Endodermal cell (in vitro differentiated cells): ENCODE measurements around the gene GPRIN2. TPM values are rescaled to one million over a fixed set of nuclear protein-coding genes. Genes with fewer than 3 reads are reported as not detected.
"Not testable (repeated sequence)": the region's sequence is repeated elsewhere in the genome, so short reads cannot be mapped to it uniquely, and the experiment has no call there.

ENCODE experiments used
- DNase-seq: peaks from one replicate; pipeline ENCODE4 v3.0.0-alpha.2; 2017
- H3K27ac ChIP-seq: 2 replicates; pipeline ENCODE4 v1.5.1; 2013; ENCODE audit warnings: mild to moderate bottlenecking, low read depth, low read length, moderate library complexity
- H3K27me3 ChIP-seq: 2 replicates; pipeline ENCODE4 v1.6.1; 2013; ENCODE audit warnings: mild to moderate bottlenecking, low read length, moderate library complexity; ENCODE audit not compliant: insufficient read depth, control insufficient read depth, poor library complexity, severe bottlenecking
- H3K36me3 ChIP-seq: 2 replicates; pipeline ENCODE4 v1.7.0; 2013; ENCODE audit warnings: mild to moderate bottlenecking, low read length, moderate library complexity; ENCODE audit not compliant: control insufficient read depth, insufficient read depth
- H3K4me1 ChIP-seq: one replicate; pipeline ENCODE4 v1.7.0; 2013; ENCODE audit warnings: low read length; ENCODE audit not compliant: control insufficient read depth, insufficient read depth
- H3K4me3 ChIP-seq: 2 replicates; pipeline ENCODE4 v1.5.1; 2013; ENCODE audit warnings: mild to moderate bottlenecking, low read length, moderate library complexity
- H3K9ac ChIP-seq: 2 replicates; pipeline ENCODE4 v1.6.1; 2013; ENCODE audit warnings: mild to moderate bottlenecking, low read length, moderate library complexity; ENCODE audit not compliant: poor library complexity, severe bottlenecking; ENCODE audit errors: extremely low read depth
- H3K9me3 ChIP-seq: 2 replicates; pipeline ENCODE4 v1.6.1; 2013; ENCODE audit warnings: mild to moderate bottlenecking, low read length, moderate library complexity; ENCODE audit not compliant: control insufficient read depth
- H3K27ac Mint-ChIP-seq: 2 replicates; pipeline ENCODE4 v1.8.0; 2020; ENCODE audit warnings: mixed read lengths
- H3K27me3 Mint-ChIP-seq: 2 replicates; pipeline ENCODE4 v1.8.0; 2021; ENCODE audit warnings: mild to moderate bottlenecking, mixed read lengths; ENCODE audit not compliant: insufficient read depth
- H3K36me3 Mint-ChIP-seq: 2 replicates; pipeline ENCODE4 v1.8.0; 2020; ENCODE audit warnings: low read depth, mixed read lengths
- H3K4me1 Mint-ChIP-seq: 2 replicates; pipeline ENCODE4 v1.8.0; 2020; ENCODE audit warnings: mixed read lengths
- H3K4me3 Mint-ChIP-seq: 2 replicates; pipeline ENCODE4 v1.8.0; 2020; ENCODE audit warnings: mild to moderate bottlenecking, moderate library complexity, mixed read lengths
- H3K9me3 Mint-ChIP-seq: 2 replicates; pipeline ENCODE4 v1.8.0; 2020; ENCODE audit warnings: mild to moderate bottlenecking, mixed read lengths
- CTCF ChIP-seq: fragments of 200-600 bp; sonication (generic); conservative IDR thresholded peaks from 2 replicates; pipeline ENCODE4 v1.5.0; 2021; ENCODE audit warnings: antibody characterized with exemption, mild to moderate bottlenecking
- WGBS, 2 experiments: methylation state at CpG; one replicate each; pipeline versions ENCODE4 v1.1.5 to v1.1.7; 2013; ENCODE audit warnings: missing lambda C conversion rate in 2 of 2, mixed read lengths in 1 of 2; ENCODE audit not compliant: insufficient coverage in 1 of 2, insufficient read length in 1 of 2; 5-methylcytosine and 5-hydroxymethylcytosine counted together
- total RNA-seq, 2 donors: library from RNA; stranded (reverse); fragmentation: NEBNext Ultra II Directional in 1 of 2; extraction: Animal tissue kit (Norgen Biotek cat#: 25700) in 1 of 2; gene quantifications; 2 replicates in 1 of 2; 3 replicates in 1 of 2; pipeline ENCODE4 v1.2.1, GENCODE V29; 2021

The GPRIN2 gene
- total RNA-seq, 2 donors from 2014 or later, result 16.1 to 25.2 TPM

- Histone ChIP-seq H3K4me1 (no peaks in the 10 kb centered on the region), H3K4me3 (no peak overlapping the region), H3K27ac (no peak overlapping the region), H3K9ac (no peak overlapping the region), H3K9me3 (no peaks in the 10 kb centered on the region), H3K27me3 (no peaks in the 10 kb centered on the region), H3K36me3 (no peaks in the 10 kb centered on the region)
- Mint-ChIP-seq H3K36me3 (no peaks in the 10 kb centered on the region), H3K4me1 (no peaks in the 10 kb centered on the region), H3K27me3 (no peaks in the 10 kb centered on the region), H3K4me3 (no peak overlapping the region), H3K27ac (no peak overlapping the region), H3K9me3 (no peaks in the 10 kb centered on the region)
- WGBS, 2 experiments, result 75 to 84% methylated on average over 6 of the region's 6 CpGs
- peak; percentile 46 for DNase-seq
- no peak for TF ChIP-seq CTCF
These were observed 42.0 kb downstream of the GPRIN2 start for GRCh38 chr10:46514431-46514861.

DNA sequence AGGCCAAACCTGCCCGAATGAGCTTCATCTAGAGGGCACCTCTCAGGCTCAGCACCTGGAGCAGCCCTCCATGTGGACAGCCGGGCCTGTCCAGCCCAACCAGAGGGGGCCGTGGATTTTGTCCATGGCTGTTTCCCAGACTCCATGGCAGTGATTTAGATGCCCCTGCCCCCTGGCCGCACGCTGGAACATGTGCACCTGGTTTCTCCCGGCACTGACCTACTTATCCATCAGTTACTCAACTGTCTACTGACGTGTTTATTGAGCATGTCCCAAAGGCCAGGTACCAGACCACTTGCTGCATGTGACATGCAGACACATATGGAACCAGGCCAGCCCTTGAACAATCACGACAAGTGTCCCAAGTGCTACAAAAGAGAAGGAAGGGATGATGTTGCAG lies 43.1 kb downstream of the GPRIN2 start:
- not testable (repeated sequence) for H3K27me3 Mint-ChIP-seq, H3K27ac Mint-ChIP-seq, DNase-seq, H3K27ac ChIP-seq, H3K9me3 ChIP-seq, H3K4me3 ChIP-seq, H3K9me3 Mint-ChIP-seq, H3K9ac ChIP-seq, H3K36me3 Mint-ChIP-seq, H3K27me3 ChIP-seq, H3K4me1 ChIP-seq, H3K36me3 ChIP-seq, H3K4me3 Mint-ChIP-seq, H3K4me1 Mint-ChIP-seq
- WGBS, 2 experiments, result no CpG with 5 or more reads among the region's 8 CpGs

DNA sequence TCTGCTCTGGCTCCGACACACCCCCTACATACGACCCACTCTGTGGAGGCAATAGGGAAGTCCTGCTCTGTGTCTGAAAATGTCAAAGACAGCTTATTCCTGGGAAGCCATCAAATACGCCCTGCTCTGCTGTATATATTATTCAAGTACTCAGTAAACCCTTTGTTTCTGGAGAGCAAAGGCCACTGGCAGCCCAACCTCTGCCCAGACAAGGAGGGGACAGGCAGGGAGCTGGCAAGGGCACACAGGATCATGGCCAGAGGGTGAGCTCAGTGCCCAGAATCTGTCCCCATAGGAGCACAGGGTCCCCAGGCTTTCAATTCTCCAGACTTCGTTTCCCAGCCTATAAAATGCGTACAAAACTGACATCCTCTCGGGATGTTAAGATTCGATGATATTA lies 43.7 kb downstream of the GPRIN2 start:
- not testable (repeated sequence) for H3K27me3 ChIP-seq, H3K4me1 Mint-ChIP-seq, H3K4me3 ChIP-seq, H3K27me3 Mint-ChIP-seq, H3K27ac Mint-ChIP-seq, H3K36me3 ChIP-seq, H3K36me3 Mint-ChIP-seq, H3K9me3 Mint-ChIP-seq, H3K9me3 ChIP-seq, H3K4me3 Mint-ChIP-seq, H3K9ac ChIP-seq, H3K4me1 ChIP-seq, DNase-seq, H3K27ac ChIP-seq
- WGBS, 2 experiments, result no CpG with 5 or more reads among the region's 7 CpGs

- not testable (repeated sequence) for H3K4me1 ChIP-seq, H3K27me3 ChIP-seq, H3K27ac ChIP-seq, H3K27ac Mint-ChIP-seq, H3K4me3 Mint-ChIP-seq, H3K9me3 Mint-ChIP-seq, H3K4me1 Mint-ChIP-seq, DNase-seq, H3K36me3 Mint-ChIP-seq, H3K4me3 ChIP-seq, H3K9me3 ChIP-seq, H3K27me3 Mint-ChIP-seq, H3K36me3 ChIP-seq, H3K9ac ChIP-seq
- WGBS, 2 experiments, result no CpG with 5 or more reads among the region's 5 CpGs
These were observed 44.5 kb downstream of the GPRIN2 start for GRCh38 chr10:46512002-46512401.

Other genes with a start within 250 kb of the GPRIN2 start
- not detected for gene ANXA8L1, start 180.9 kb downstream of the GPRIN2 start, total RNA-seq
- gene NPY4R, start 90.7 kb downstream of the GPRIN2 start, total RNA-seq, result under 1 TPM; 0.24 to 0.49 TPM
- gene SYT15, start 22.5 kb upstream of the GPRIN2 start, total RNA-seq, result 1 to 10 TPM; 1.3 to 3.2 TPM